GM10847 (cell line): ENCODE data around the gene MTHFR.

Experiments used
- POLR2A ChIP-seq: IDR thresholded peaks from 2 replicates; pipeline ENCODE4 v1.6.1; 2011; ENCODE audit not compliant: insufficient read length; ENCODE audit errors: extremely low read depth

Gene MTHFR

GRCh38 chr1:11838349-11839272, 32.8 kb upstream of the MTHFR start:
- no peak for TF ChIP-seq POLR2A

- no peak for TF ChIP-seq POLR2A
Observed at GRCh38 chr1:11837767-11838348, 32.1 kb upstream of the MTHFR start.

DNA sequence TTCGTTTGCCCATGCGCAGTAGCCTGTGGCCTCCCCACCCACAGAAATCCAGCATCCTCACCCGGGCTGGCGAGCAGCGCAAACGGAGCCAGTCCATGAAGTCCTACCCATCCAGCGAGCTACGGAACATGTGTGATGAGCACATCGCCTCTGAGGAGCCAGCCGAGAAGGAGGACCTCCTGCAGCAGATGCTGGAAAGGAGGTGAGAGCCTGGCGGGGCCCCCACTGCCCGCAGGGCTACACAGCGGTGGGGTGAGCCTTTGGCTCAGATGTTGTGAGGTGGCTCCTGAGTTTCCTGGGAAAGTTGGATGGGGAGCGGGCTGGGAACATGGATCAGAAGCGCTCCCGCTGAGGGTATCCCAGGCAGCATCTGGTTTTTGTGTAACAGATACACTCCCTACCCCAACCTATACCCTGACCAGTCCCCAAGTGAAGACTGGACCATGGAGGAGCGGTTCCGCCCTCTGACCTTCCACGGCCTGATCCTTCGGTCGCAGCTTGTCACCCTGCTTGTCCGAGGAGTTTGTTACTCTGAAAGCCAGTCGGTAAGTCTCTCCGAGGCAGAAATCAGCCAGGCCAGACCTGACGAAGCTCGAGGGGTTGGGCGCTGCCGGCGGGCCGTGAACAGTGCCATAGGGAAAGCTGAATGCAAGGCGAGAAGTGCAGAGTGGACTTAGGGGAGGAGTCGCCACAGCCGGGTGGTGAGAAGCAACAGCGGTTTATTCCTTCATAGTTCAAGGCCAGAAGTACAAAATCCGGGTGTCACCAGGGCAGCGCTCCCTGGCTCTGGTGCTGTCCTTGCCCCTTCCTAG, 31.4 kb upstream of the MTHFR start:
- no peak for TF ChIP-seq POLR2A

DNA sequence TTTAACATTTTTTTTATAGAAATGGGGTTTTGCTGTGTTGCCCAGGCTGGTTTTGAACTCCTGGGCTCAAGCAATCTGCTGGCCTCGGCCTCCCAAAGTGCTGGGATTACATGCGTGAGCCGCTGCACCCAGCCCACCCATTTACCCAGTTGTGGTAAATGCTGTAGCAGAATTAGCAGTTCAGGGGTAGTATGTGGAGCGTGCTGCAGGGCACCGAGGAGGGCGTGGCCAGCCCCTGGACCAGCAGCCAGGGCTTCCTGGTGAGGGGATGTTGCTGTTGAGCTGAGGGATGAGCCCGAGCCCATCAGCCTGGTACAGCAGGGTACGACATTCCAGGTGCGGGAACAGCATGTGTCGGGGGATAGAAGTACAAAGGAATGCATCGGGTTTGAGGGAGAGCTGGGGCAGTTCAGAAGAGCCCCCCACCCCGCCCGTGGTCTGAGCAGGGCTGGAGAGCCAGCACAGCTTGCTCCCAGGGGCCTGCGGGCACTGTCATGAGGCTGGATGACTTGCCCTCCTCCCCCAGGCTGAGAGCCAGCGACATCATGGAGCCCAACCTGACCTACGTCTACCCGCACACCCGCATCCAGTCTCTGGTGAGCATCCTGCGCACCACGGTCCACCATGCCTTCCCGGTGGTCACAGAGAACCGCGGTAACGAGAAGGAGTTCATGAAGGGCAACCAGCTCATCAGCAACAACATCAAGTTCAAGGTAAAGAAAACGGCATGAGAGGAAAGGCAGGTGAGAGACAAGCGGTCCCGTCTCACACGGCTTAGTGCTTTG, 29.9 kb upstream of the MTHFR start:
- no peak for TF ChIP-seq POLR2A

- no peak for TF ChIP-seq POLR2A
Observed at GRCh38 chr1:11833900-11834299, 28.1 kb upstream of the MTHFR start.

DNA sequence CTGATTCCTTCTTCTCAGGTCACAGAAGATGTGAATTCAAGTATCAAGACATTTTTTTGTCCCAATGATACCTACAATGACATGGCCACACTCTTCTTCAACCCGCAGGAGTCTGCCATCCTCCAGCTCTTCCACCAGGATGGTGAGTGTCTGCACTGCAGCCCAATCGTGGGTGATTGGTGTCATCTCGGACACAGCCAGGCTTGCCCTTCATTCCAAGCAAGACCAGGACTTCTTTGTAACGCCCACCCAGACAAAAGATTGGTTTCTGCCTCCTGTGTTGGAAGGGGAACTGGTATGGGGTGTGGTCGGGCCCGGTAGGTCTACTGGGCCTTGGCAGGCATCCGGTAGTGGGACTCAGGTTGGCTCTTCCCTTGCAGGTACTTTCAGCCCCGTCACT, 27.7 kb upstream of the MTHFR start:
- TF ChIP-seq POLR2A = no peak

- no peak for TF ChIP-seq POLR2A
Observed at GRCh38 chr1:11831945-11832725, 26.4 kb upstream of the MTHFR start.

GRCh38 chr1:11828511-11828910, 22.7 kb upstream of the MTHFR start:
- TF ChIP-seq POLR2A = no peak

- no peak for TF ChIP-seq POLR2A
Observed at GRCh38 chr1:11826946-11827345, 21.2 kb upstream of the MTHFR start.

DNA sequence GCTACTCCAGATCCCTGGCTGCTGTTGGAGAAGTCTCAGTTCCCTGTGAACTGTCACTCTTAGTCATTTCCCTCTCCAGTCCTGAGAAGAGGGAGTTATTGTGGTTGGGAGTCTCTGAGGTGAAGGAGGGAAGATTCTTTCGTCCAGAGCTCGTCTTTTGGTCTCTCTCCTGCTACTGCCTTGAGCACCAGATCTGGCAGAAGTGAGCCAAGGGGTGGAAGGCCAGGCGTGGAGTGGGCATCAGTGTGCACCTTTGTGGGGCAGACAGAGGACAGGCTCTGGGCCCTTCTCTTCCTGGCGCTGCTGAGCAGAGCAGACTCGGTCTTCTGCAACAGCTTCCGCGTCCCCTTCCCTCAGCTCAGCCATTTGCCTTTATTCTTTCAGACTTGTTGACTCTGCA, 19.4 kb upstream of the MTHFR start:
- TF ChIP-seq POLR2A = no peak

- no peak for TF ChIP-seq POLR2A
Observed at GRCh38 chr1:11823366-11824137, 17.8 kb upstream of the MTHFR start.

- TF ChIP-seq POLR2A = no peak
Observed at GRCh38 chr1:11822091-11822490, 16.3 kb upstream of the MTHFR start.

GRCh38 chr1:11817192-11817591, 11.4 kb upstream of the MTHFR start:
- TF ChIP-seq POLR2A = no peak

DNA sequence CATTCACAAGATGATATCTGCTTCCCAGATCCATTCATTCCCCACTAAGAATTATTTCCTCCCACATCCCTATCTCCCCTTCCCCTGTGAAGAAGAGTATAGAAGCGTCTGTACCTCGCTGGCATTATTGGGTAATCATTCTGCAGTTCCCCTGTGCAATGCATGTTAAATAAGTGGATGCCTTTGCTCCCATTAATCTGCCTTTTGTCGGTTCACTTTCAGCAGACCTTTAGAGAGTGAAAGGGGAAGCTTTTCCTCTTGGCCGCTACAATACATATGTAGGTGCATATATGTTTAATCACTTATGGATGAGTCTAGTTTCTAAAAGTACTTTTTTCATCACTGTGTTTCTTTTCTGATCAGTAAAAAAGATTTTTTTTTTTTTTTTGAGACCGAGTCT, 7.3 kb upstream of the MTHFR start:
- TF ChIP-seq POLR2A = no peak

GRCh38 chr1:11807133-11807532, 1.4 kb upstream of the MTHFR start:
- TF ChIP-seq POLR2A = no peak
